Fibroblast of skin of right biceps (primary cell): ENCODE measurements around the gene TAOK2.

Source experiments
- DNase-seq: peaks from one replicate; pipeline ENCODE4 v3.0.0-alpha.2; 2013

The TAOK2 gene

DNA sequence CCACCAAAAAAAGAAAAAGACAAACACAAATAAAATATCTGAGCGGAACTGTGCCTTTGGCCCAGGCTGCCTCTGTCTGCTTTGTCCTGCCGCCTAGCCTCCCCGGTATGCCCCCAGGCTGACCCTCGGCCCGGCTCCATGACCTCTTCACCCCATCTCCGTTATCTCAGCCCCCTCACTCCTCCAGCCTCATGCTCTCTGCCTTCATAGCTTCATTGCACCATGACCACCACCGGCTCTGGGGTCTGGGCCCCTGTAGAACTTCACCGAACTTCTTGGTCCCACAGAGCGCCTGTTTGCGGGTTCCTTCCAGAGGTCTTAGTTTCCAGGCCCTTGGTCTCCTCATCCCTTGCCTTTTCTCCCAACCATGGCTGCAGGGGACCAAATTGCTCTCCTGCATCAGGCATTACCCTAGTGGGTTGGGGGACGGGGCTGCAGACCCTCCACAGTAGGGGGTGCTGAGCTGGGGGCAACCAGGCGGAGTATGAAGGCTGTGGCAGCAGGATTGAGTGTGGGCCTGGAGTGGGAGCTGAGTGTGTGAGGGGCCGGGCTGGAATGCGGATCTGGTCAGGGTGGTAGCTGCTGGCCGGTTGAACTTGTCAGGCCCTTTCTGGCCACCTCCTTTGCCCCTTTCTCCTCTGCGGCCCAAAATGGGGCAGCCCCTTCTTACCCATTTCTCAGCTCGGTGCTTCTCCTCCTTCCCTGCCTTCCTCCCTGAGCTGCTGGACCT is 14.8 kb downstream of the TAOK2 start:
- DNase-seq: no peak

GRCh38 chr16:29989111-29989858 is 15.6 kb downstream of the TAOK2 start:
- DNase-seq: no peak

- no peak for DNase-seq
Observed at GRCh38 chr16:29990034-29990433, 16.4 kb downstream of the TAOK2 start.

- no peak for DNase-seq
Observed at GRCh38 chr16:29990883-29991570, 17.4 kb downstream of the TAOK2 start.

- DNase-seq: no peak
Observed at GRCh38 chr16:29991571-29991904, 17.9 kb downstream of the TAOK2 start.

DNA sequence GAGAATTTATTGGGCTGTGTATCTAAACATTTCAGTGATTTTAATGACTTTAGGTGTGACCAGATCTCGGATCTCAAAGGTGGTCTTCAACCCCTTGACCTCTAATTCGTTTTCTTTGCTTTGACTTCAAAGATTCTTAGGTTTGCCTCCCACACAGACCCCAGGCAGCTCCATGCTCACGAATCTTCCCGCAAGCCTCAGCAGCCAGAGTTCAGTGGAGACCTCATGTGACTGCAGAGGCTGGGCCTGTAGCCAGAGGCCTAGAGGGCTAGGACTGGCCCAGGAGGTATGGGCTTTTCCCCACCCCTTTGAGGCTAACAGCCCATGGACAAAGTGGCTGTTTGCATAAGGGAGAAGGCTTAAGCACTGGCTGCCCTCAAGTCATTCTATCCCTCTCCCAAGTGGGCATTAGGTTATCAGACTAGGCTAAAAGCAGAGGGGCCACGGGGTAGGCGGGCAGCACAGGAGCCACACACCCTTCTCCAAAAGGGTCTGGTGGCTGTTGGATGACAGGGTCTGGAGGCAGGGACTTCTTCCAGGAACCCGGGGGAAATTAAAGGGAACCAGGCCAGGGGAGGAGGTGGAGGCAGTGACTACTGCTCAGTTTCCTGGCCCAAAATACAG is 18.8 kb downstream of the TAOK2 start:
- DNase-seq: no peak

DNA sequence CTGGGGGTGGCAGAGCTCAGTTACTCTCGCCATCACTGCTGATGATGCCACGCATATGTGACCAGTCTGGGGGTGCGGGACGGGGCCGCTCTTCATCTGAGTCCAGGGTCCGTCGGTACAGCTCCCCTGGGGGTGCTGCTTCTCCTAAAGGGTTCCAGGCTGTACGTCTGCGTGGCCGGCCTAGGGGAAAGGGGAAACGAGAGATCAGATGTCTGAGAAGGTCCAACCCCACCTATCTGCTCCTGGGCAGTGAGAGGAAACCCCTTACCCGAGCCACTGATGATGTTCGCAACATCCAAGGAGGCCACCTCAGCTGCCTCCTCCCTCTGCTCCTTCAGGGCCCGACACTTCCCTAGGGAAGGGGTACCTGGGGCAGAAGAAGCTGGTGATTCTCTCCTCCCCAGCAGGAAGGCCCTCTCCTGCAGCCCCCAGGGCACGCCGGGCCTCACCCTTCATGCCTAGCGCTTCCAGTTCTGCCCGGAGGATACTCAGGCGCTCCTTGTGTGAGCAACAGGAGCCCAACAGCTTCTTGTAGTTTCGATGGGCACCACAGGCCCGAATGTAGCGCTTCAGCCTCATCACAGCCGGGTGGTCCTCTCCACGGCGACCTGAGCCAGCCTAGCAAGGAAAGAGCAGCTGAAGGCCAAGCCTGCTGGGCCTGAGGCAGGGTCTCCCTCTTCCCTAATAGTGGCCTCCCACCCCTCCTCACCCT is 19.7 kb downstream of the TAOK2 start:
- DNase-seq: no peak

GRCh38 chr16:29993903-29994599 is 20.4 kb downstream of the TAOK2 start:
- DNase-seq: no peak

DNA sequence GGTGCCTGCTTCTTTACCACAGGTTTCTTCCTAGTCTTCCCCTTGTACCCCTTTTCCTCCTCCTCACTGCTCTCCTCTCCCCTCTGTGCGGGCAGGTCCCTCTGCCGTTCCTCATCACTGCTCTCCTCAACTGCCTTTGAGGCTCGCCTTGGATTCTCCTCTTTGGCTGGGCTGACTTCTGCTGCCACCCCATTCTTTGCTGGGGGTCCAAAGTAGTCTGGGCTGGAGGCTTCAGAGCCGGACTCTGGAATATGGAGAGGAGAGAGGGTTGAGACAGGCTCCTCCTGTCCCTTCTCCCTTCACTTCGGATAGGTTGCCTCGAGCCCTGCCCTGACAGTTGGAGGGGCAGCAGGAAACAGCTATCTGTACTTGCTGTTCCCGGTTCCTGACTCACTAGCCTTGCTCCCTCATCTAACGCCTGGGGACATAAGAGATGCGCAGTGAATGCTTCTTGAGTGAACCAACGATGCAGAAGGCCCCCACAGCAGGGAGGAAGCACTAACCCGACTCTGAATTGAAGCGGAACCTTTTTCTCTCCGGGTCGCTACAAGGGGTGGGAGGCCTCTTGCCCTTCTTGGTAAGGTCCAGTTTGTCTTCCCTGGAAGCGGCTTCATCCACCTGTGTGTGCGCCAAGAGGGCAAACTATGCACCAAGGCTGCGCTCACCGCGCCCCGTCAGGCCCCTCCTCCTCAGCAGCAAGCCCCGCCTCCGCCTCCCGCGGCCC is 21.1 kb downstream of the TAOK2 start:
- peak; percentile 65 for DNase-seq

DNA sequence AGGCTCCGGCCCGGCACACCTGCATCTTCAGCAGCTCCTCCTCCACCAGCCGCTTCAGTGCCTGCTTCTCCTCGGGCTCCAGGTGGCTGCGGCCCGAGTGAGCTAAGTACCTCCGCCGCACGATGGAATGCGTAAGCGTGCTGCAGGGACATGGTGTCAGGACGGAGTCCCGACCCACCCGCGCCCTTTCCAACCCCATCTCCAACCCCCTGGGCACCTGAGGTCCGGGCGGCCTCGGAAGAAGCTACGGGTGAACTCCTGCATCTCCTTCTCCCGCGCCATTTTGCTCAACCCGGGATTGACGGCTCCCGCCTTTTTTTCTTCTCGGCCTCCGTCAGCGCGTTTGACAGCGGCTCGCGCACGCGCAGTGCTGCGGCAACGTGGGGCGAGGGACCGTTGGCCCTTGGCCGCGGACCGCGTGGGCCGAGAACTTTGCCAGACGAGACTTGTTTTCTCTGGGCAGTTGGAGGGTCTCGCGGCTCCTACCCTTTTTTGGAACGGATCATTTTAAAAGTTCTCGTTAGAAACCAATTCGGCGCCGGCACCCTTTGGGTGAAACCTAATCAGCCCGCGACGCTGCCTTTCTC is 21.7 kb downstream of the TAOK2 start, which contains the start of gene HIRIP3:
Gene HIRIP3 (minus strand): TSS at position 294 of the 587 bp plus-strand sequence. CDS start 12 bp downstream, at position 282.
- peak; percentile 83 for DNase-seq

DNA sequence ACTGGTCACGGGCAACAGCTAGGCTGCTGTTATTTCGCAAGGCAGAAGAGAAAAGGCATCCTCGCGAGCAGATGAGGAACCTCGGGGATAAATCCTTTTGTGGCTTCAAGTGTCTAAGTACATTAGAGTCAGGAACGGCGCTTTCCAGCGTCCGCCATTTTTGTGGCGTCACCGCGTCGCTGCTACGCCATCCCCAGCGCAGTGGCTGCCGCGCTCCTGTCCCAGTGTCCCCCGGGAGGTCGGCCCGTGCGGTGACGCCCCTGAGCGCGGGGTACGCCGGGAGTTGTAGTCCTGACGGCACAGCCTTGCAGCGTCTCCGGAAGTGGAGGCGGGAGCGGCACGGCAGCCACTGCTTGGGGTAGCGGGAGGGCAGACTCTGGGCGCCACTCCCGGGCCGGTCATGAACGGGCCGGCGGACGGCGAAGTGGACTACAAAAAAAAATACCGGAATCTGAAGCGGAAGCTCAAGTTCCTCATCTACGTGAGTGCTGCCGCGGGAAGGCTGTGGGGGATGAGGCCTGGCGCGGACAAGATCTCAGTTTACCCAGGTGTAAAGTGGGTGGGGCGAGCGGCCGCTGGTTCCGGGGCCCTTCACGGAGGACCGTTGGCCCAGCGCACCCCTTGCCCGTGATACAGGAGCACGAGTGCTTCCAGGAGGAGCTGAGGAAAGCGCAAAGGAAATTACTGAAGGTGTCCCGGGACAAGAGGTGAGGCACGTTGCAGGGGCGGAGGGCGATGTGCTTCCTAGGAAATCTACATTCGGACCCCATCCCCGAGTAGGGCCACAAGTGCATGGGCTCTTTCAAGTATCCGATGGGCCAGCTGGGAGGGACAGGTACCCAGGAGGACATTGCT is 22.5 kb downstream of the TAOK2 start, which contains the start of gene INO80E:
Gene INO80E (plus strand): TSS at position 331 of the 855 bp plus-strand sequence. CDS start 70 bp downstream, at position 401.
- DNase-seq: peak; percentile 96

DNA sequence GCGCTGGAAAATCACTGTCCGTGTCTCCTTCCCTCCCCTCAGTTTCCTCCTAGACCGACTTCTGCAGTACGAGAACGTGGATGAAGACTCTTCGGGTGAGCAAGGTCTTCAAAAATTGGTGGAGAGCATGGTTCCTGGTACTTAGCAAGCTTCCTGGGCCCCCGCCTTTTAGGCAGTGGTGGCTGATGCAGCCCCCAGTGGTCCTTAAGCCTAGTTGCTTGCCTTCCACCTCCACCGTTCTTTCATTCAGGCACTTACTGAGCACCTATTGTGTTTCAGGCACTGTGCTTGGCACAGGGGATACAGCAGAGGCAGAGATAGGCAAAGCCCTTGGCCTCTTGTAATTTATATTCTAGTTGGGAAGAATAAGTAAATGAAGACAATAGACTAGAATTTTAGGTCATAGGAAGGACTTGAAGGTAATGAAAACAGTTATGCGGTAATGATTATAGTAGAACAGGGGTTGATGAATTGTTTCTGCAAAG is 23.1 kb downstream of the TAOK2 start:
- DNase-seq: no peak

DNA sequence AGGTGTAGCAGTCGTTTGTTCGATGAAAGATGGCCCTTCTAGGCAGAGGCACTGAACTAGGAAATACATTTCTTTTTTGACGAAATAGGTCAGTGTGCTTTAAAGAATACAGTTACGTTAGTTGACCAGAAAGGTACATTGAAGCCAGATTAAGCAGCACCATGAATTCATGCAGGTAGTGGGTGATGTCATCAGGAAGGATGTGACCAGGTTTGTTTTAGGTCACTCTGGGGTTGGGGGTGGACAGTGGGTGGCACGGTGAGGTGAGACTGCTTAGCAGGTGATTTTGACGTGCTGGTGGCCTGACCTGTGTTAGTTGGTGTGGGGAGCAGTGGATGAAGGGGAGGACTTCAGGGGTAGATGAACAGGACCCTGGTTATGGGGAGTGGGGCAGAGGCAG is 25.9 kb downstream of the TAOK2 start:
- no peak for DNase-seq

DNA sequence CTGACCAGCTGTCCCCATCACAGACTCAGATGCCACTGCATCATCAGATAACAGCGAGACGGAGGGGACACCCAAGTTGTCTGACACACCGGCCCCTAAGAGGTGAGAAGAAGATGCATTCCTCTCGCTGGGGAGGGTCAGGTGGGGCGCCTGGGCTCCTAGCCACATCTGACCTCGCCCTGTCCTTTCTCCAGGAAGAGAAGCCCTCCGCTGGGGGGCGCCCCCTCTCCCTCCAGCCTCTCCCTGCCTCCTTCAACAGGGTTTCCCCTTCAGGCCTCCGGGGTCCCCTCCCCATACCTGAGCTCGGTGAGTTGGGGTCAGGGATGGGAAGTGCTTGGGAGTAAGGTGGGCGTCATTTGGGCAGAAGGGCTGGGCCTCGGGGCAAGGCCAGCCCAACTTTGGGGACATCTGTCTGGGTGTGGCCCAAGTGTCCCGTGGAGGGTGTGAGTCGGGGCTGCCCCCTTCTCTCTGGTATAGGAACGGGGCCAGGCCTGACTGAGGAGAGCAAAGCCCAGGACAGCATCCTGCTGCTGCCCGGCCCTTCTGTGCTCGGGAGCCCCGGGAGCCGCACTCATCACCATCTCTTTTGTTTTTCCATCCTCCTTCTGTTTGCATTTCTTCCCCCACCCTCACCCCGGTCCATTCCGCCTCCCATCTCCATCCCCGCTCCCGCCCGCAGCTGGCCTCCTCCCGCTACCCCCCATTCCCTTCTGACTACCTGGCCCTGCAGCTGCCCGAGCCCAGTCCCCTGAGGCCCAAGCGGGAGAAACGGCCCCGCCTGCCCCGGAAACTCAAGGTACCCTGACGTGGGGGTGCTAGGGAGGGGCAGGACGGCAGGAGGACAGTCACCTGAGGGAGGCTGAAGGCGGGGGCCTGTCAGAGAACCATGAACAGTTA is 27.3 kb downstream of the TAOK2 start:
- DNase-seq: no peak

GRCh38 chr16:30002614-30003346 is 29.1 kb downstream of the TAOK2 start:
- no peak for DNase-seq

DNA sequence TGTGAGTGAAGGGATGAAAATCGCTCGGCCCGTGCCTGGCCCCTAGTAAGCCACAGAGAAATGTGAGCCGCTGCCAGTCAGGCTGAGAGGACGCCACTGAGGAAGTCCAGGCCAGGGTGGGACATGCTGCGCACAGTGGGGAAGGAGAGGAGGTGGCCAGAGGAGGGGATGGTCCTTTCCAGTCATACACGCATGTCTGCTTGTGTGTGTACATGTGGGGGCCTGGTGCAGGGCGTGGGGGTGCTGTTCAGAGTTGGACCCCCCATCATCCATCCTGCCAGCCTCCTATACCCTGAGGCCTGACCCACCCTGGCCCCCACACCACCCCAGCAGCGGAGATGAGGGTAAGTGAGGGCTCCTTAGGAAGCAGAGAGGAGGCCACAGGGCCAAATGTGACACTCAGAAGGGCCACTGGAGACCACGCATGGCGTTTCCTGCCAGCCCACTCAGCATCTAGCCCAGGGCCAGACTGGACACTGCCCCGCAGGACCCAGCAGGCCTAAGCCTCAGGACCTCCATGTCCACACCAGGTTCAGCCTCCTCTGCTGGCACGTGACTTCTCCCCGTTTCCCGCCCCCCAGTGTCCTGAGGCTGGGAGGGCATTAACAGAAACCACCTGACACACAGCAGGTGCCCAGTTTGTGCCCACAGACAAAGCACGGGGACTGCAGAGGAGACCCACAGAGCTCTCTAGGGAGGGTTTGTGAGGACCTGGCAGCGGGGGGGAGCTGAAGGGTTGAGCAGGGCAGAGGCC is 30.2 kb downstream of the TAOK2 start:
- no peak for DNase-seq

- DNase-seq: no peak
Observed at GRCh38 chr16:30004424-30004776, 30.7 kb downstream of the TAOK2 start.
